Esophagus muscularis mucosa (tissue), 4 donors: Measurements from ENCODE around the gene GDF9.

ENCODE experiments used
- CTCF ChIP-seq, 3 experiments: fragments of 200-600 bp in 2 of 3; fragments of 450-650 bp in 1 of 3; sonication (generic) in 2 of 3; IDR thresholded peaks; one replicate each; pipeline ENCODE4 v1.5.1; 2017 to 2019; ENCODE audit warnings: antibody characterized with exemption in 3 of 3, mild to moderate bottlenecking in 2 of 3, moderate library complexity in 1 of 3
- EP300 ChIP-seq: sonication (generic); formaldehyde crosslinking; IDR thresholded peaks from one replicate; pipeline ENCODE4 v1.6.1; 2017; ENCODE audit warnings: antibody characterized with exemption
- POLR2A ChIP-seq: fragments of 450-650 bp; IDR thresholded peaks from one replicate; pipeline ENCODE4 v1.6.1; 2017; ENCODE audit warnings: antibody characterized with exemption, moderate library complexity, mild to moderate bottlenecking, low read depth

GRCh38 chr5:132896685-132897084 lies 30.4 kb upstream of the GDF9 start:
- TF ChIP-seq POLR2A = no peak
- TF ChIP-seq EP300 = no peak
- TF ChIP-seq CTCF (IDR thresholded peaks at IDR 0.05) = no peak
